Pancreas (tissue), 10 donors: Measurements from ENCODE around the gene RTKN. TPM values are rescaled to one million over a fixed set of nuclear protein-coding genes. Genes with fewer than 3 reads are reported as not detected.
"Not testable (repeated sequence)": the region's sequence is repeated elsewhere in the genome, so short reads cannot be mapped to it uniquely, and the experiment has no call there.

Experiments
- ATAC-seq, 4 donors: fragments of 200-7000 bp; cut with Tn5 transposase; one replicate each; pipeline versions ENCODE4 v1.8.0 to v1.9.1; 2020; ENCODE audit warnings: mild to moderate bottlenecking in 4 of 4, moderate library complexity in 4 of 4
- DNase-seq, 6 donors: peaks; one replicate each; pipeline ENCODE4 v3.0.0-alpha.2; 2020
- FAIRE-seq: peaks from 2 replicates; lab custom pipeline; 2012; peaks lifted over from hg19 to GRCh38; lab: Jason Lieb, UNC
- H3K27ac ChIP-seq, 4 donors: fragments of 200-600 bp; sonication (generic); 1 replicate in 3 of 4; 2 replicates in 1 of 4; pipeline versions ENCODE4 v1.5.0 to v1.8.0; 2020
- H3K27me3 ChIP-seq, 4 donors: fragments of 200-600 bp; one replicate each; pipeline ENCODE4 v1.8.0; 2021
- H3K36me3 ChIP-seq, 3 donors: fragments of 200-600 bp; sonication (generic) in 1 of 3; one replicate each; pipeline versions ENCODE4 v1.5.0 to v1.8.0; 2020 to 2021
- H3K4me1 ChIP-seq, 3 donors: fragments of 200-600 bp; one replicate each; pipeline ENCODE4 v1.8.0; 2021
- H3K4me3 ChIP-seq, 4 donors: fragments of 200-600 bp; sonication (generic) in 2 of 4; one replicate each; pipeline versions ENCODE4 v1.5.0 to v1.8.0; 2020 to 2021
- H3K9me3 ChIP-seq, 4 donors: fragments of 200-600 bp; one replicate each; pipeline ENCODE4 v1.8.0; 2021
- CTCF ChIP-seq, 4 donors: fragments of 200-600 bp; sonication (generic) in 3 of 4; IDR thresholded peaks; one replicate each; pipeline versions ENCODE4 v1.5.0 to v1.8.0; 2021; ENCODE audit warnings: antibody characterized with exemption in 4 of 4
- WGBS, 2 donors: extraction: QIAGEN DNeasy Blood & Tissue Kit; methylation state at CpG; one replicate each; pipeline ENCODE4 v1.1.7; 2013; 5-methylcytosine and 5-hydroxymethylcytosine counted together
- intact Hi-C, 3 donors: fragments of 100-400 bp; cut with DNase I; formaldehyde crosslinking; loops; one replicate each; pipeline versions ENCODE4 v1.11.1 to v1.14.2; 2022
- polyA plus RNA-seq, 2 donors: library from polyadenylated mRNA; stranded (reverse); fragments of 200-250 nt; gene quantifications; one replicate each; pipeline ENCODE4 v1.2.3, GENCODE V29; 2013
- total RNA-seq, 6 donors: library from RNA; stranded (reverse); fragmentation: NEBNext Ultra II Directional in 4 of 6; extraction: Animal tissue kit (Norgen Biotek cat#: 25700) in 4 of 6; gene quantifications; one replicate each; pipeline versions ENCODE4 v1.2.1 to v1.2.4, GENCODE V29; 2021 to 2023
- donor health status: healthy with polysubstance abuse.
- donor health status: DM: no; HTN: no; CAD: no; lungs with moderate emphysema.
- donor health status: DM: no; HTN: no; CAD: no.
- donor health status: control.
- donor health status: control.
- donor health status: Bipolar disorder and iron deficiency.
- donor health status: DM: yes; HTN: yes; CAD: no.
- donor health status: DM: no; HTN: no; CAD: no.
- donor health status: DM: no; HTN: no; CAD: no.
- donor health status: DM: yes; HTN: yes; CAD: no.

RTKN gene
- total and polyA plus RNA-seq, 8 donors: 20.7 to 63.7 (median 30.8) TPM

- ATAC-seq (no peak), DNase-seq (no peak), FAIRE-seq (no peak)
- no peak overlapping the region for H3K4me3 ChIP-seq
- H3K4me1 ChIP-seq: peaks cover 0 to 7% (median 2%) of the 10 kb centered on the region in 3 donors
- 47 to 51% methylated on average over 5 of the region's 5 CpGs for WGBS, 2 donors
- H3K27me3 ChIP-seq: no peaks in the 10 kb centered on the region
- no peak for TF ChIP-seq CTCF (IDR thresholded peaks at IDR 0.05)
- no peaks in the 10 kb centered on the region for H3K36me3 ChIP-seq
- no peaks in the 10 kb centered on the region for H3K9me3 ChIP-seq
- intact Hi-C loops: no loop called here
- peak overlapping the region in 1 of 4 donors; percentile 5 for H3K27ac ChIP-seq
Observed at GRCh38 chr2:74444498-74445318, 3.0 kb upstream of the RTKN start.

GRCh38 chr2:74442483-74443297, 953 bp upstream of the RTKN start:
- whole genome bisulfite sequencing, 2 donors: 64 to 65% methylated on average over 16 of the region's 16 CpGs
- intact Hi-C loops, ATAC-seq, H3K9me3 ChIP-seq, H3K27me3 ChIP-seq, H3K36me3 ChIP-seq, DNase-seq, FAIRE-seq: not testable (repeated sequence)
- Histone ChIP-seq H3K27ac (peak overlapping the region; percentile 94 to 99 (median 98)), H3K4me3 (peak overlapping the region in 3 of 4 donors; percentile 70 to 80 (median 71)), H3K4me1 (peaks cover 0 to 22% (median 9%) of the 10 kb centered on the region in 3 donors)

GRCh38 chr2:74441170-74441689, 507 bp downstream of the RTKN start:
- no peak for DNase-seq
- no peaks in the 10 kb centered on the region for H3K36me3 ChIP-seq
- no peak for FAIRE-seq
- H3K4me1 ChIP-seq: peaks cover 0 to 22% (median 9%) of the 10 kb centered on the region in 3 donors
- peak overlapping the region; percentile 94 to 99 (median 98) for H3K27ac ChIP-seq
- no peak for TF ChIP-seq CTCF (IDR thresholded peaks at IDR 0.05)
- intact Hi-C loops: no loop called here
- 5% methylated on average over 33 of the region's 33 CpGs for WGBS, 2 donors
- no peaks in the 10 kb centered on the region for H3K9me3 ChIP-seq
- no peaks in the 10 kb centered on the region for H3K27me3 ChIP-seq
- peak overlapping the region; percentile 70 to 80 (median 74) for H3K4me3 ChIP-seq
- ATAC-seq: peak; percentile 8 to 34 (median 24)

GRCh38 chr2:74440378-74441169, 1.2 kb downstream of the RTKN start:
- Histone ChIP-seq H3K36me3 (no peaks in the 10 kb centered on the region), H3K27ac (peak overlapping the region; percentile 94 to 99 (median 98)), H3K4me3 (peak overlapping the region; percentile 70 to 80 (median 74)), H3K9me3 (no peaks in the 10 kb centered on the region), H3K4me1 (peaks cover 0 to 22% (median 9%) of the 10 kb centered on the region in 3 donors), H3K27me3 (no peaks in the 10 kb centered on the region)
- peak; percentile 87 to 95 (median 91) for DNase-seq
- FAIRE-seq: no peak
- ATAC-seq: peak; percentile 81 to 91 (median 86)
- TF ChIP-seq CTCF (IDR thresholded peaks at IDR 0.05): peak; percentile 10 to 39 (median 25)
- intact Hi-C loops: no loop called here
- 2 to 4% methylated on average over 42 to 45 of the region's 45 CpGs for WGBS, 2 donors
